Body of pancreas (tissue), 4 donors: ENCODE results near the gene MKI67. TPM values are rescaled to one million over a fixed set of nuclear protein-coding genes. Genes with fewer than 3 reads are reported as not detected.

ENCODE experiments used
- ATAC-seq: fragments of 150-250 bp; one replicate; pipeline ENCODE4 v1.9.1; 2016
- DNase-seq, 4 donors: peaks; one replicate each; pipeline ENCODE4 v3.0.0-alpha.2; 2019
- H3K27ac ChIP-seq, 4 donors: fragments of 200-600 bp; sonication (generic); 1 replicate in 3 of 4; 2 replicates in 1 of 4; pipeline versions ENCODE4 v1.5.1 to v1.6.1; 2016 to 2019; ENCODE audit warnings: mild to moderate bottlenecking in 1 of 4, mixed read lengths in 1 of 4, moderate library complexity in 1 of 4
- H3K27me3 ChIP-seq, 2 donors: fragments of 200-600 bp; sonication (generic); one replicate each; pipeline ENCODE4 v1.6.0; 2016; ENCODE audit warnings: mild to moderate bottlenecking in 1 of 2
- H3K36me3 ChIP-seq, 2 donors: fragments of 200-600 bp; sonication (generic); replicated peaks in 1 of 2; 2 replicates each; pipeline ENCODE4 v1.5.1; 2016; ENCODE audit warnings: low read depth in 2 of 2; ENCODE audit not compliant: insufficient read depth in 1 of 2
- H3K4me1 ChIP-seq: fragments of 200-600 bp; sonication (generic); one replicate; pipeline ENCODE4 v1.6.0; 2016
- H3K4me3 ChIP-seq, 2 donors: fragments of 200-600 bp; sonication (generic); 1 replicate in 1 of 2; 2 replicates in 1 of 2; pipeline ENCODE4 v1.5.1; 2016 to 2019
- H3K9me3 ChIP-seq, 3 donors: fragments of 200-600 bp; sonication (generic); 1 replicate in 2 of 3; 2 replicates in 1 of 3; pipeline ENCODE4 v1.5.1; 2016
- POLR2A ChIP-seq, 3 donors: fragments of 450-650 bp; IDR thresholded peaks; one replicate each; pipeline ENCODE4 v1.6.1; 2016; ENCODE audit warnings: antibody characterized with exemption in 3 of 3, mild to moderate bottlenecking in 2 of 3
- WGBS, 2 donors: methylation state at CpG; one replicate each; pipeline ENCODE4 v1.1.5; 2017; 5-methylcytosine and 5-hydroxymethylcytosine counted together
- intact Hi-C: fragments of 100-400 bp; cut with DNase I; formaldehyde crosslinking; loops from one replicate; pipeline ENCODE4 v1.15.1; 2023
- total RNA-seq, 2 donors: library from RNA; depleted of rRNA; stranded (reverse); fragments of >200 nt; gene quantifications; one replicate each; pipeline ENCODE4 v1.1.0, GENCODE V29; 2016
- TF ChIP-seq, protein P1 (sequence below), 7 experiments: fragments of 450-650 bp in 4 of 7; fragments of 200-600 bp in 3 of 7; sonication (generic) in 3 of 7; IDR thresholded peaks; one replicate each; pipeline ENCODE4 v1.5.1; 2016 to 2019; ENCODE audit warnings: antibody characterized with exemption in 7 of 7

MKI67 gene
- total RNA-seq, 2 donors from 2014 or later, result under 0.01 to 0.33 TPM

- WGBS, 2 donors, result 73 to 76% methylated on average over 4 to 5 of the region's 5 CpGs
- ATAC-seq (no peak), DNase-seq (no peak)
- TF ChIP-seq, protein P1, sequence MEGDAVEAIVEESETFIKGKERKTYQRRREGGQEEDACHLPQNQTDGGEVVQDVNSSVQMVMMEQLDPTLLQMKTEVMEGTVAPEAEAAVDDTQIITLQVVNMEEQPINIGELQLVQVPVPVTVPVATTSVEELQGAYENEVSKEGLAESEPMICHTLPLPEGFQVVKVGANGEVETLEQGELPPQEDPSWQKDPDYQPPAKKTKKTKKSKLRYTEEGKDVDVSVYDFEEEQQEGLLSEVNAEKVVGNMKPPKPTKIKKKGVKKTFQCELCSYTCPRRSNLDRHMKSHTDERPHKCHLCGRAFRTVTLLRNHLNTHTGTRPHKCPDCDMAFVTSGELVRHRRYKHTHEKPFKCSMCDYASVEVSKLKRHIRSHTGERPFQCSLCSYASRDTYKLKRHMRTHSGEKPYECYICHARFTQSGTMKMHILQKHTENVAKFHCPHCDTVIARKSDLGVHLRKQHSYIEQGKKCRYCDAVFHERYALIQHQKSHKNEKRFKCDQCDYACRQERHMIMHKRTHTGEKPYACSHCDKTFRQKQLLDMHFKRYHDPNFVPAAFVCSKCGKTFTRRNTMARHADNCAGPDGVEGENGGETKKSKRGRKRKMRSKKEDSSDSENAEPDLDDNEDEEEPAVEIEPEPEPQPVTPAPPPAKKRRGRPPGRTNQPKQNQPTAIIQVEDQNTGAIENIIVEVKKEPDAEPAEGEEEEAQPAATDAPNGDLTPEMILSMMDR (IDR thresholded peaks at IDR 0.05), result no peak
- no peak for TF ChIP-seq POLR2A (IDR thresholded peaks at IDR 0.05)
- H3K27ac ChIP-seq, result no peak overlapping the region
- H3K4me3 ChIP-seq, result no peak overlapping the region
- no peaks in the 10 kb centered on the region for H3K9me3 ChIP-seq
- H3K27me3 ChIP-seq, result no peaks in the 10 kb centered on the region
- H3K36me3 ChIP-seq, result no peaks in the 10 kb centered on the region
- no peaks in the 10 kb centered on the region for H3K4me1 ChIP-seq
- intact Hi-C loops, result no loop called here
These were observed 37.5 kb upstream of the MKI67 start for GRCh38 chr10:128163701-128164100.

DNA sequence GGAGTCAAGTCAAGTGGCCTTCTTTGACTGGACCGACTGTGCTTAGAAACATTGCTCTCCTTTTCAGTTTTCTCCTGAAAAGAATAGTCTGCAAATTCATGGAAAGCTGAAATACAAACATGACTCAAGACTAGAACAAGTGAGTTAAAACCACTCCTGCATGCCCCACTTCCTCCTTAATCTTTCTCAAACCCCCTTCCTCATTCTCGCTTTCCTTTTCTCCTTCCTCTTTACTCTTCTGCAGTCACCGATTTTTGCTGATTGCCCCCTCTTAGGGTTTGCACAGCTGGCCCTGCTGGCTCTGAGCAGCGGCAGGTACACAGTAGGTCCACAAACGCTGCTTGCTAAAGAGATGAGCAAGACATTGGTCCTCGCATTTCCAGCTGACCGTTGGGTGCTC, 34.8 kb upstream of the MKI67 start:
- WGBS, 2 donors, result 52 to 59% methylated on average over 7 of the region's 7 CpGs
- TF ChIP-seq POLR2A (IDR thresholded peaks at IDR 0.05), result no peak
- TF ChIP-seq, protein P1 (IDR thresholded peaks at IDR 0.05), result no peak
- ATAC-seq (no peak), DNase-seq (no peak)
- Histone ChIP-seq H3K9me3 (no peaks in the 10 kb centered on the region), H3K27ac (no peak overlapping the region), H3K36me3 (no peaks in the 10 kb centered on the region), H3K27me3 (no peaks in the 10 kb centered on the region), H3K4me3 (no peak overlapping the region), H3K4me1 (no peaks in the 10 kb centered on the region)
- intact Hi-C loops, result no loop called here

DNA sequence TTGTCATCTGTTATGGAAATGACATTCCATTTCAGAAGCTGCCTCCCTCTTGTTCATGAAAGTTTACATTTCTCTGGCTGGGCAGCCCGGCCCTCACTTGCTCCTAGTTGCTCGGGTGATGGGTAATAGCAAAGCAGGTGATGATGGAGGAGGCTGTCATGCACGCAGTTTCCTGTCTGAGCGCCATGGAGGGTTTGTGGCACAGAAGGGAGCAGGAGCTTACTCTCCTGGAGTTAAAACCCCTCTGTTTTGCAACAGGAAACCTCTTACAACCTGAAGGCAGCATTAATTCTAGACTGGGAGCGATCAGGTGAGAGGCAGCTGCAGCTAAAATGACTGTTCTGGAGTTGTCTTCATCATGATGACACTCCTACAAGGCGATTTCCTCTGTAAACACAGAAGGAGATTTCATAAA, 34.1 kb upstream of the MKI67 start:
- 32 to 43% methylated on average over 6 of the region's 6 CpGs for WGBS, 2 donors

GRCh38 chr10:128158021-128158795, 32.0 kb upstream of the MKI67 start:
- Histone ChIP-seq H3K36me3 (no peaks in the 10 kb centered on the region), H3K4me3 (no peak overlapping the region), H3K27ac (no peak overlapping the region), H3K27me3 (no peaks in the 10 kb centered on the region), H3K4me1 (no peaks in the 10 kb centered on the region), H3K9me3 (no peaks in the 10 kb centered on the region)
- intact Hi-C loops, result no loop called here
- ATAC-seq (no peak), DNase-seq (no peak)
- TF ChIP-seq, protein P1 (IDR thresholded peaks at IDR 0.05), result no peak
- TF ChIP-seq POLR2A (IDR thresholded peaks at IDR 0.05), result no peak
- WGBS, 2 donors, result 85 to 86% methylated on average over 9 of the region's 9 CpGs

More for the DNA sequence above, 34.1 kb upstream of the MKI67 start:
- ATAC-seq (no peak), DNase-seq (no peak)
- Histone ChIP-seq H3K27me3 (no peaks in the 10 kb centered on the region), H3K4me1 (no peaks in the 10 kb centered on the region), H3K36me3 (no peaks in the 10 kb centered on the region), H3K27ac (no peak overlapping the region), H3K4me3 (no peak overlapping the region), H3K9me3 (no peaks in the 10 kb centered on the region)
- intact Hi-C loops, result no loop called here
- TF ChIP-seq POLR2A (IDR thresholded peaks at IDR 0.05), result no peak
- TF ChIP-seq, protein P1 (IDR thresholded peaks at IDR 0.05), result no peak
